T-helper 1 cell treated with Interleukin-12 subunit alpha and Interleukin-12 subunit beta and Interleukin-4 antibody, amounts not matched to agents 30 μg/mL and 1 μg/mL, for 36 hours (primary cell): Measurements from ENCODE around the gene SSBP3.
A peak's percentile ranks its signal among the peaks of the same experiment; 100 is the strongest.
"Not testable (repeated sequence)": the region's sequence is repeated elsewhere in the genome, so short reads cannot be mapped to it uniquely, and the experiment has no call there.

Experiments used
- H3K27ac Mint-ChIP-seq: one replicate; pipeline ENCODE4 v1.8.0; 2021; ENCODE audit warnings: mild to moderate bottlenecking, mixed read lengths
- H3K27me3 Mint-ChIP-seq: one replicate; pipeline ENCODE4 v1.8.0; 2021; ENCODE audit warnings: low read depth, mixed read lengths
- H3K36me3 Mint-ChIP-seq: one replicate; pipeline ENCODE4 v1.8.0; 2021; ENCODE audit warnings: low read depth, mixed read lengths
- H3K4me1 Mint-ChIP-seq: one replicate; pipeline ENCODE4 v1.8.0; 2021; ENCODE audit warnings: low read depth, mixed read lengths
- H3K4me3 Mint-ChIP-seq: one replicate; pipeline ENCODE4 v1.8.0; 2021; ENCODE audit warnings: mild to moderate bottlenecking, moderate library complexity, mixed read lengths
- H3K9me3 Mint-ChIP-seq: one replicate; pipeline ENCODE4 v1.8.0; 2021; ENCODE audit warnings: mixed read lengths

Gene SSBP3

GRCh38 chr1:54406339-54407153 is at the start of gene SSBP3:
TSS of gene SSBP3 (minus strand) at chr1:54406394.
- no peaks in the 10 kb centered on the region for H3K27me3 Mint-ChIP-seq
- H3K9me3 Mint-ChIP-seq: no peaks in the 10 kb centered on the region

GRCh38 chr1:54453509-54453908 is 47.3 kb upstream of the SSBP3 start:
- H3K36me3 Mint-ChIP-seq: no peaks in the 10 kb centered on the region
- H3K4me1 Mint-ChIP-seq: no peaks in the 10 kb centered on the region
- no peak overlapping the region for H3K4me3 Mint-ChIP-seq
- no peak overlapping the region for H3K27ac Mint-ChIP-seq
- H3K27me3 Mint-ChIP-seq: peaks cover 19% of the 10 kb centered on the region
- peaks cover 14% of the 10 kb centered on the region for H3K9me3 Mint-ChIP-seq

More at GRCh38 chr1:54406339-54407153, at the start of gene SSBP3:
- peaks cover 28% of the 10 kb centered on the region for H3K36me3 Mint-ChIP-seq
- peak within 1 kb of the TSS; percentile 90 for H3K27ac Mint-ChIP-seq
- H3K4me1 Mint-ChIP-seq: peaks cover 60% of the 10 kb centered on the region
- H3K4me3 Mint-ChIP-seq: peak within 1 kb of the TSS; percentile 89

GRCh38 chr1:54453022-54453421 is 46.8 kb upstream of the SSBP3 start:
- H3K9me3 Mint-ChIP-seq: peaks cover 11% of the 10 kb centered on the region
- no peaks in the 10 kb centered on the region for H3K36me3 Mint-ChIP-seq
- H3K27me3 Mint-ChIP-seq: peaks cover 19% of the 10 kb centered on the region
- H3K4me3 Mint-ChIP-seq: no peak overlapping the region
- H3K27ac Mint-ChIP-seq: no peak overlapping the region
- no peaks in the 10 kb centered on the region for H3K4me1 Mint-ChIP-seq

- Mint-ChIP-seq H3K9me3 (peaks cover 11% of the 10 kb centered on the region), H3K27me3 (peaks cover 49% of the 10 kb centered on the region)
- not testable (repeated sequence) for H3K4me1 Mint-ChIP-seq, H3K36me3 Mint-ChIP-seq, H3K27ac Mint-ChIP-seq, H3K4me3 Mint-ChIP-seq
These were observed 43.2 kb upstream of the SSBP3 start for GRCh38 chr1:54449431-54449830.

GRCh38 chr1:54448801-54449200 is 42.6 kb upstream of the SSBP3 start:
- Mint-ChIP-seq H3K9me3 (peaks cover 11% of the 10 kb centered on the region), H3K27me3 (peaks cover 49% of the 10 kb centered on the region)
- H3K4me1 Mint-ChIP-seq, H3K27ac Mint-ChIP-seq, H3K36me3 Mint-ChIP-seq, H3K4me3 Mint-ChIP-seq: not testable (repeated sequence)

GRCh38 chr1:54447081-54447480 is 40.9 kb upstream of the SSBP3 start:
- not testable (repeated sequence) for H3K4me3 Mint-ChIP-seq, H3K9me3 Mint-ChIP-seq, H3K27ac Mint-ChIP-seq, H3K4me1 Mint-ChIP-seq, H3K36me3 Mint-ChIP-seq
- H3K27me3 Mint-ChIP-seq: peaks cover 41% of the 10 kb centered on the region

GRCh38 chr1:54442185-54442584 is 36.0 kb upstream of the SSBP3 start:
- Mint-ChIP-seq H3K27me3 (peaks cover 24% of the 10 kb centered on the region), H3K9me3 (no peaks in the 10 kb centered on the region), H3K36me3 (no peaks in the 10 kb centered on the region), H3K27ac (no peak overlapping the region), H3K4me3 (no peak overlapping the region), H3K4me1 (peaks cover 2% of the 10 kb centered on the region)

GRCh38 chr1:54439550-54440223 is 33.5 kb upstream of the SSBP3 start:
- H3K9me3 Mint-ChIP-seq: no peaks in the 10 kb centered on the region

GRCh38 chr1:54437783-54438182 is 31.6 kb upstream of the SSBP3 start:
- no peaks in the 10 kb centered on the region for H3K9me3 Mint-ChIP-seq
- H3K27ac Mint-ChIP-seq: no peak overlapping the region
- H3K4me3 Mint-ChIP-seq: no peak overlapping the region
- no peaks in the 10 kb centered on the region for H3K4me1 Mint-ChIP-seq
- H3K27me3 Mint-ChIP-seq: peaks cover 8% of the 10 kb centered on the region
- H3K36me3 Mint-ChIP-seq: no peaks in the 10 kb centered on the region

More at GRCh38 chr1:54439550-54440223, 33.5 kb upstream of the SSBP3 start:
- Mint-ChIP-seq H3K4me3 (no peak overlapping the region), H3K4me1 (peaks cover 2% of the 10 kb centered on the region), H3K27me3 (peaks cover 2% of the 10 kb centered on the region), H3K27ac (no peak overlapping the region), H3K36me3 (no peaks in the 10 kb centered on the region)

GRCh38 chr1:54436826-54437225 is 30.6 kb upstream of the SSBP3 start:
- no peaks in the 10 kb centered on the region for H3K36me3 Mint-ChIP-seq
- no peak overlapping the region for H3K4me3 Mint-ChIP-seq
- no peak overlapping the region for H3K27ac Mint-ChIP-seq
- peaks cover 8% of the 10 kb centered on the region for H3K27me3 Mint-ChIP-seq
- H3K4me1 Mint-ChIP-seq: no peaks in the 10 kb centered on the region
- no peaks in the 10 kb centered on the region for H3K9me3 Mint-ChIP-seq

- Mint-ChIP-seq H3K36me3 (no peaks in the 10 kb centered on the region), H3K9me3 (no peaks in the 10 kb centered on the region), H3K27ac (no peak overlapping the region), H3K27me3 (peaks cover 12% of the 10 kb centered on the region), H3K4me1 (no peaks in the 10 kb centered on the region), H3K4me3 (no peak overlapping the region)
These were observed 23.6 kb upstream of the SSBP3 start for GRCh38 chr1:54429838-54430237.

- Mint-ChIP-seq H3K9me3 (no peaks in the 10 kb centered on the region), H3K4me1 (no peaks in the 10 kb centered on the region), H3K27ac (no peak overlapping the region), H3K4me3 (no peak overlapping the region), H3K27me3 (peaks cover 8% of the 10 kb centered on the region), H3K36me3 (no peaks in the 10 kb centered on the region)
These were observed 22.8 kb upstream of the SSBP3 start for GRCh38 chr1:54428837-54429518.

- Mint-ChIP-seq H3K4me3 (no peak overlapping the region), H3K27me3 (peaks cover 17% of the 10 kb centered on the region), H3K4me1 (peaks cover 1% of the 10 kb centered on the region)
These were observed 19.0 kb upstream of the SSBP3 start for GRCh38 chr1:54425152-54425584.

GRCh38 chr1:54424398-54424797 is 18.2 kb upstream of the SSBP3 start:
- Mint-ChIP-seq H3K36me3 (no peaks in the 10 kb centered on the region), H3K27me3 (peaks cover 13% of the 10 kb centered on the region), H3K27ac (no peak overlapping the region), H3K4me1 (peaks cover 1% of the 10 kb centered on the region), H3K4me3 (no peak overlapping the region), H3K9me3 (no peaks in the 10 kb centered on the region)

More at GRCh38 chr1:54425152-54425584, 19.0 kb upstream of the SSBP3 start:
- Mint-ChIP-seq H3K9me3 (no peaks in the 10 kb centered on the region), H3K36me3 (no peaks in the 10 kb centered on the region), H3K27ac (no peak overlapping the region)
